PC-9 (cell line): ENCODE results near the gene TMEM94. TPM values are rescaled to one million over a fixed set of nuclear protein-coding genes. Genes with fewer than 3 reads are reported as not detected.

ENCODE experiments used
- BruUV-seq: library from RNA; stranded (reverse); fragments of 400-500 nt; replicated peaks from 2 replicates; lab custom pipeline; 2021; lab: Mats Ljungman, UMichigan
- CTCF ChIA-PET: fragments of 300-600 bp; sonication (Branson Sonifier 250); formaldehyde crosslinking; loops from one replicate; lab custom pipeline; 2022; ENCODE audit warnings: antibody characterized with exemption; lab: Charles Lee
- POLR2A ChIA-PET: fragments of 300-600 bp; sonication (Branson Sonifier 250); formaldehyde crosslinking; loops from one replicate; lab custom pipeline; 2022; ENCODE audit warnings: antibody characterized with exemption; ENCODE audit not compliant: unreplicated experiment; lab: Charles Lee
- DNase-seq, 2 experiments: peaks; one replicate each; pipeline versions ENCODE4 v3.0.0 to v3.0.0-alpha.2; 2015 to 2022; ENCODE audit warnings: mixed read lengths in 1 of 2
- H2AFZ ChIP-seq: fragments of 200-600 bp; sonication (generic); 2 replicates; pipeline ENCODE4 v1.8.1; 2017; ENCODE audit warnings: antibody characterized with exemption
- H3F3A ChIP-seq: fragments of 200-600 bp; sonication (generic); 2 replicates; pipeline ENCODE4 v1.8.1; 2017; ENCODE audit warnings: antibody characterized with exemption, mild to moderate bottlenecking, low read depth; ENCODE audit not compliant: insufficient read depth
- H3K27ac ChIP-seq: fragments of 200-600 bp; sonication (generic); 2 replicates; pipeline ENCODE4 v1.6.1; 2016; ENCODE audit warnings: mixed run types
- H3K27me3 ChIP-seq: fragments of 200-600 bp; sonication (generic); 2 replicates; pipeline ENCODE4 v1.6.1; 2016; ENCODE audit warnings: low read depth, mixed run types; ENCODE audit not compliant: insufficient read depth
- H3K36me3 ChIP-seq: fragments of 200-600 bp; sonication (generic); 2 replicates; pipeline ENCODE4 v1.6.1; 2016; ENCODE audit warnings: low read depth, mixed run types
- H3K4me1 ChIP-seq: fragments of 200-600 bp; sonication (generic); replicated peaks from 2 replicates; pipeline ENCODE4 v1.6.1; 2016; ENCODE audit warnings: mixed run types; ENCODE audit not compliant: insufficient read depth
- H3K4me2 ChIP-seq: fragments of 200-600 bp; sonication (generic); 2 replicates; pipeline ENCODE4 v1.6.1; 2017; ENCODE audit warnings: mixed run types
- H3K4me3 ChIP-seq: fragments of 200-600 bp; sonication (generic); 2 replicates; pipeline ENCODE4 v1.6.1; 2016; ENCODE audit warnings: mixed run types
- H3K79me2 ChIP-seq: fragments of 200-600 bp; sonication (generic); 2 replicates; pipeline ENCODE4 v1.6.1; 2017; ENCODE audit warnings: low read depth, mixed run types
- H3K9me2 ChIP-seq: fragments of 200-600 bp; sonication (generic); 2 replicates; pipeline ENCODE4 v1.8.1; 2017; ENCODE audit warnings: mild to moderate bottlenecking; ENCODE audit not compliant: insufficient read depth
- H3K9me3 ChIP-seq: fragments of 200-600 bp; sonication (generic); 2 replicates; pipeline ENCODE4 v1.8.1; 2016; ENCODE audit warnings: low read depth; ENCODE audit not compliant: insufficient read depth
- H4K20me1 ChIP-seq: fragments of 200-600 bp; sonication (generic); 2 replicates; pipeline ENCODE4 v1.8.1; 2017; ENCODE audit not compliant: insufficient read depth
- EZH2 ChIP-seq: fragments of 200-600 bp; sonication (generic); IDR thresholded peaks from 2 replicates; pipeline ENCODE4 v1.8.0; 2017; ENCODE audit warnings: antibody characterized with exemption, low read depth
- intact Hi-C: fragments of 100-400 bp; cut with micrococcal nuclease; formaldehyde crosslinking; loops from one replicate; pipeline ENCODE4 v1.10.0; 2022; ENCODE audit not compliant: unreplicated experiment
- total RNA-seq: library from RNA; stranded (reverse); gene quantifications from 2 replicates; pipeline ENCODE4 v1.2.3, GENCODE V29; 2021
- TF ChIP-seq, protein P1 (sequence below): fragments of 200-600 bp; sonication (generic); conservative IDR thresholded peaks from 2 replicates; pipeline ENCODE4 v1.6.1; 2017; ENCODE audit warnings: mixed run types, antibody characterized with exemption, mild to moderate bottlenecking, moderate library complexity

TMEM94 gene
- total RNA-seq, 1 experiment from 2014 or later: 78.9 TPM

DNA sequence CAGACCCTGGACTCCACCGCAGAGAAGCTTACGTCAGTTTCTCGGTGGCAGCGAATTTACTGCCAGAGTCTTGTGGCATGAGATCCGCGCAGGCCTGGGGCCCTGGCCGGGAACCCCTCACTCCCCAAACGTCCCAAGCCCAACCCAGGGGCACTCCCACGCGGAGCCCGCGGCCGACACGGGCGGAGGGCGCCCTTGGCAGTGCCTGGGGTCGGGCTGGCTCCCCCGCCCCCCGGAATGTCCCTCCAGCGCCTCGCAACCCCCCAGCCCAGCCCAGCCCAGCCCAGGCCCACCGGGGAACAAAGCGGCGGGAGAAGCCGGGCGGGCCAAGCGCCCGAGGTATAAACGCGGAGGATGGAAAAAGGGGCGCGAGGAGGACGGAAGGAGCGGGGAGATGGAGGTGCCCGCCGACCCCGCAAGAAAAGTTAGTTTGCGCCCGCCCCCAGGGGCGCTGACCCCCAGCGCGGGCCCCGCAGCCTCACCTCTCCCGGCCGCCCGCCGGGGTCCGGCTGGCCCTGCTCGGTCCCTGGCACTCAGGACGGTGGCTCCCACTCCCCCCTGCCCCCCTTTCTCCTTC, 58.6 kb downstream of the TMEM94 start:
- H2AFZ ChIP-seq: peak overlapping the region; percentile 96
- intact Hi-C loops: loop anchor here (1.0 to 10.0 kb wide), 4 partner anchors 87 to 250 kb away; partner anchors contain the start of genes GGA3 and MRPS7
- H3K36me3 ChIP-seq: 0 out of 2 replicates have a peak, but pooled peaks cover 8% of the 10 kb centered on the region
- no peaks in the 10 kb centered on the region for H3K27me3 ChIP-seq
- H3K4me1 ChIP-seq: peaks cover 46% of the 10 kb centered on the region
- peaks cover 33% of the 10 kb centered on the region; the same call in 1 of the 2 replicates for H3F3A ChIP-seq
- no peaks in the 10 kb centered on the region for H3K9me2 ChIP-seq
- TF ChIP-seq EZH2: no peak
- TF ChIP-seq, protein P1, sequence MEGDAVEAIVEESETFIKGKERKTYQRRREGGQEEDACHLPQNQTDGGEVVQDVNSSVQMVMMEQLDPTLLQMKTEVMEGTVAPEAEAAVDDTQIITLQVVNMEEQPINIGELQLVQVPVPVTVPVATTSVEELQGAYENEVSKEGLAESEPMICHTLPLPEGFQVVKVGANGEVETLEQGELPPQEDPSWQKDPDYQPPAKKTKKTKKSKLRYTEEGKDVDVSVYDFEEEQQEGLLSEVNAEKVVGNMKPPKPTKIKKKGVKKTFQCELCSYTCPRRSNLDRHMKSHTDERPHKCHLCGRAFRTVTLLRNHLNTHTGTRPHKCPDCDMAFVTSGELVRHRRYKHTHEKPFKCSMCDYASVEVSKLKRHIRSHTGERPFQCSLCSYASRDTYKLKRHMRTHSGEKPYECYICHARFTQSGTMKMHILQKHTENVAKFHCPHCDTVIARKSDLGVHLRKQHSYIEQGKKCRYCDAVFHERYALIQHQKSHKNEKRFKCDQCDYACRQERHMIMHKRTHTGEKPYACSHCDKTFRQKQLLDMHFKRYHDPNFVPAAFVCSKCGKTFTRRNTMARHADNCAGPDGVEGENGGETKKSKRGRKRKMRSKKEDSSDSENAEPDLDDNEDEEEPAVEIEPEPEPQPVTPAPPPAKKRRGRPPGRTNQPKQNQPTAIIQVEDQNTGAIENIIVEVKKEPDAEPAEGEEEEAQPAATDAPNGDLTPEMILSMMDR: no peak
- POLR2A ChIA-PET: no interaction called here
- no peaks in the 10 kb centered on the region for H3K9me3 ChIP-seq
- no peak for DNase-seq
- H3K79me2 ChIP-seq: peaks cover 32% of the 10 kb centered on the region
- peaks cover 22% of the 10 kb centered on the region for H4K20me1 ChIP-seq
- H3K4me2 ChIP-seq: peak overlapping the region; percentile 91
- no peak overlapping the region for H3K27ac ChIP-seq
- CTCF ChIA-PET: interaction anchor here (0.6 to 0.8 kb wide), 3 partner anchors 85 to 118 kb away, joined by 3 to 8 read pairs (median 4); partner anchors contain the start of gene SMIM5
- BruUV-seq: no TSS peak
- peak overlapping the region; percentile 89 for H3K4me3 ChIP-seq

DNA sequence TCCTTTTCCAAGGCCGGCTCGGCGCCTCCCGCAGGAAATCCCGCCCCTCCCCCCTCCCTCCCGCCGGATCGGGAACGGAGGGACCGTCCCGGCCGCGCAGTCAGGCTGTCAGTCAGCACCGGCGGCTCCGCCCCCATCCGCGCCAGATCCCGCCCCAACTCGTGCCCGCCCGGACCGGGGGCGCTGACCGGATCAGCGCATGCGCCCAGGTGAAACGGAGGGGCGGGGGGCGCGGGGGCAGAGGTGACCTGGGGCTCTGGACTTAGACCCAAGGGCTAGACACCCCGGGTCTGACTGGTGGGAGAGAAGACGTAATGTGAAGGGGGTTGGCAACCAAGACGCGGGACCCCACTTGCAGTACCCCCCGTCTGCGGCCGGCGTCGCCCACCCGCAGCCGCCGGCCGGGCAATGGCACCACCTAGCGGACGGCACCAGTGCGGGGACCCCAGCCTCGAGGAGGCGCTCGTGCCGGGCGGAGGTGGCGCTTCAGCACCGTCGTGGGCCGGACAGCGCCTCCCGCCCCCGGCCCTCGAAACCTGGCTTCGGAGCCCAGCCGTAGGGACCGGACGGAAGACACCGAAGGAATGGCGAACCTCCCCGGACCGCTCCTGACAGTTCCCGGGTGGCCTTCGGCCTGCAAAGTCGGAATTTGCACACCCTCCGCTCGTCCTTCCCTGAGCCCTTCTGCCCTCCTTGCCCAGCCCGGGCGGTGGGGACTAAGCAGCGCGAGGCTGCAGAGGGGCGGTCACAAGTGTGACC, 59.2 kb downstream of the TMEM94 start, which contains the start of gene CASKIN2:
Gene CASKIN2, minus strand, starts transcription at position 42 of the 759 bp plus-strand sequence. CDS start 1,733 bp downstream, outside the sequence.
- BruUV-seq: no TSS peak
- TF ChIP-seq, protein P1: peak; percentile 95
- no peak for TF ChIP-seq EZH2
- ChIA-PET POLR2A (interaction anchor here (0.6 kb wide), 1 partner anchor 130 kb away, joined by 6 read pairs; no protein-coding TSS in a partner anchor), CTCF (interaction anchor here (1.1 kb wide), 2 partner anchors 86 to 88 kb away, joined by 3 to 4 read pairs; no protein-coding TSS in a partner anchor)
- peak; percentile 71 to 96 for DNase-seq
- Histone ChIP-seq H2AFZ (peak within 1 kb of the TSS; percentile 96), H3K27ac (no peak within 1 kb of the TSS), H3K4me2 (peak within 1 kb of the TSS; percentile 91), H4K20me1 (peaks cover 18% of the 10 kb centered on the region), H3K4me1 (peaks cover 46% of the 10 kb centered on the region), H3K9me2 (no peaks in the 10 kb centered on the region), H3K79me2 (peaks cover 32% of the 10 kb centered on the region), H3K4me3 (peak within 1 kb of the TSS; percentile 89), H3K36me3 (0 out of 2 replicates have a peak, but pooled peaks cover 9% of the 10 kb centered on the region), H3K27me3 (no peaks in the 10 kb centered on the region), H3K9me3 (no peaks in the 10 kb centered on the region), H3F3A (peaks cover 33% of the 10 kb centered on the region; the same call in 1 of the 2 replicates)
- intact Hi-C loops: loop anchor here (1.0 to 10.0 kb wide), 4 partner anchors 74 to 251 kb away; partner anchors contain the start of genes GGA3 and MRPS7

GRCh38 chr17:75516255-75516618, 59.8 kb downstream of the TMEM94 start, which contains the start of gene TSEN54:
Gene TSEN54 (plus strand): TSS chr17:75516528. CDS start chr17:75516561, 33 bp downstream.
- no peak within 1 kb of the TSS for H3K27ac ChIP-seq
- intact Hi-C loops: loop anchor here (1.0 to 10.0 kb wide), 4 partner anchors 73 to 251 kb away; partner anchors contain the start of genes GGA3 and MRPS7
- peak within 1 kb of the TSS; percentile 89 for H3K4me3 ChIP-seq
- H4K20me1 ChIP-seq: peaks cover 18% of the 10 kb centered on the region
- H3K9me2 ChIP-seq: no peaks in the 10 kb centered on the region
- no peaks in the 10 kb centered on the region for H3K9me3 ChIP-seq
- POLR2A ChIA-PET: interaction anchor here (0.6 to 0.8 kb wide), 2 partner anchors 9 to 129 kb away, joined by 5 to 6 read pairs; partner anchors contain the start of gene LLGL2
- no TSS peak for BruUV-seq
- DNase-seq: peak; percentile 67 to 93
- peaks cover 45% of the 10 kb centered on the region for H3K4me1 ChIP-seq
- CTCF ChIA-PET: interaction anchor here (0.6 to 1.3 kb wide), 5 partner anchors 9 to 427 kb away, joined by 3 to 5 read pairs (median 4); partner anchors contain the start of gene LLGL2
- H3K27me3 ChIP-seq: no peaks in the 10 kb centered on the region
- peak within 1 kb of the TSS; percentile 98 for H3K4me2 ChIP-seq
- H3F3A ChIP-seq: peaks cover 33% of the 10 kb centered on the region; the same call in 1 of the 2 replicates
- 0 out of 2 replicates have a peak, but pooled peaks cover 9% of the 10 kb centered on the region for H3K36me3 ChIP-seq
- H2AFZ ChIP-seq: peak within 1 kb of the TSS; percentile 96
- TF ChIP-seq, protein P1: no peak
- no peak for TF ChIP-seq EZH2
- peaks cover 32% of the 10 kb centered on the region for H3K79me2 ChIP-seq
